HepG2 (cell line): ENCODE measurements around the gene ATAD1. TPM values are rescaled to one million over a fixed set of nuclear protein-coding genes. Genes with fewer than 3 reads are reported as not detected.

ENCODE experiments used
- CCDC6 ChIP-seq: sonication (generic); formaldehyde crosslinking; IDR thresholded peaks from 2 replicates; pipeline ENCODE4 v1.8.1; 2022; ENCODE audit warnings: mild to moderate bottlenecking, missing genetic modification reagents, moderate library complexity
- GABPA ChIP-seq, 2 experiments: IDR thresholded peaks; 2 replicates each; pipeline ENCODE4 v1.6.1; 2011 to 2016; ENCODE audit warnings: low read depth in 2 of 2, low read length in 1 of 2, missing biosample characterization in 1 of 2, missing genetic modification characterization in 1 of 2
- KIAA2018 ChIP-seq: sonication (generic); formaldehyde crosslinking; IDR thresholded peaks from 2 replicates; pipeline ENCODE4 v1.5.0; 2020; ENCODE audit warnings: mild to moderate bottlenecking, missing genetic modification reagents, borderline replicate concordance
- MYPOP ChIP-seq: sonication (generic); formaldehyde crosslinking; IDR thresholded peaks from 2 replicates; pipeline ENCODE4 v1.8.1; 2023; ENCODE audit warnings: mild to moderate bottlenecking, moderate library complexity, missing genetic modification reagents
- PCBP1 ChIP-seq: fragments of 200-400 bp; formaldehyde crosslinking; IDR thresholded peaks from 2 replicates; pipeline ENCODE4 v1.6.1; 2017; ENCODE audit warnings: mild to moderate bottlenecking, low read depth, low read length, borderline replicate concordance
- SIN3A ChIP-seq: IDR thresholded peaks from 2 replicates; pipeline ENCODE4 v1.6.1; 2011; ENCODE audit warnings: low read depth, mild to moderate bottlenecking, control low read depth, low read length, borderline replicate concordance
- ZBTB7A ChIP-seq: sonication (generic); formaldehyde crosslinking; IDR thresholded peaks from 2 replicates; pipeline ENCODE4 v1.8.0; 2022; ENCODE audit warnings: mild to moderate bottlenecking, missing genetic modification reagents
- ZEB1 ChIP-seq: IDR thresholded peaks from 2 replicates; pipeline ENCODE4 v1.6.1; 2012; ENCODE audit warnings: mild to moderate bottlenecking, low read depth, inconsistent platforms; ENCODE audit not compliant: insufficient replicate concordance
- ZNF136 ChIP-seq: sonication (generic); formaldehyde crosslinking; IDR thresholded peaks from 2 replicates; pipeline ENCODE4 v1.8.1; 2022; ENCODE audit warnings: low read depth, mild to moderate bottlenecking, moderate library complexity, missing genetic modification reagents
- ZNF263 ChIP-seq: sonication (generic); formaldehyde crosslinking; IDR thresholded peaks from 2 replicates; pipeline ENCODE4 v1.4.0; 2020; ENCODE audit warnings: missing genetic modification reagents
- ZNF589 ChIP-seq: sonication (generic); formaldehyde crosslinking; conservative IDR thresholded peaks from 2 replicates; pipeline ENCODE4 v1.8.0; 2022; ENCODE audit warnings: mild to moderate bottlenecking, moderate library complexity, missing genetic modification reagents
- polyA plus RNA-seq, 8 experiments: library from polyadenylated mRNA; depleted of rRNA in 3 of 8; stranded (reverse) in 7 of 8; unstranded in 1 of 8; fragments of >200 nt; fragmentation: Illumina TruSeq in 4 of 8; extraction: Trizol in 4 of 8; gene quantifications; 2 replicates each; pipeline versions ENCODE4 v1.2.1 to v1.2.3, GENCODE V29; 2011 to 2016; ENCODE audit warnings: low read depth in 4 of 8, missing spikeins in 1 of 8, mixed read lengths in 1 of 8; ENCODE audit not compliant: insufficient read depth in 1 of 8
- total RNA-seq, 5 experiments: library from RNA; depleted of rRNA; stranded (reverse); fragments of >200 nt; fragmentation: Illumina TruSeq; extraction: Trizol; gene quantifications; 2 replicates each; pipeline ENCODE4 v1.2.3, GENCODE V29; 2016; ENCODE audit warnings: low read depth in 1 of 5
- TF ChIP-seq, protein P1 (sequence below): sonication (generic); formaldehyde crosslinking; IDR thresholded peaks from 2 replicates; pipeline ENCODE4 v1.5.0; 2020; ENCODE audit warnings: mild to moderate bottlenecking, missing genetic modification reagents, borderline replicate concordance
- TF ChIP-seq, protein P2 (sequence below): sonication (generic); formaldehyde crosslinking; IDR thresholded peaks from 2 replicates; pipeline ENCODE4 v1.4.0; 2020; ENCODE audit warnings: mild to moderate bottlenecking, missing genetic modification reagents

The ATAD1 gene
- total and polyA plus RNA-seq, 2 of the 13 experiments (the other 11 are each of a cell fraction or from before 2014, with no cell fraction given): 14.9 to 28.2 TPM

DNA sequence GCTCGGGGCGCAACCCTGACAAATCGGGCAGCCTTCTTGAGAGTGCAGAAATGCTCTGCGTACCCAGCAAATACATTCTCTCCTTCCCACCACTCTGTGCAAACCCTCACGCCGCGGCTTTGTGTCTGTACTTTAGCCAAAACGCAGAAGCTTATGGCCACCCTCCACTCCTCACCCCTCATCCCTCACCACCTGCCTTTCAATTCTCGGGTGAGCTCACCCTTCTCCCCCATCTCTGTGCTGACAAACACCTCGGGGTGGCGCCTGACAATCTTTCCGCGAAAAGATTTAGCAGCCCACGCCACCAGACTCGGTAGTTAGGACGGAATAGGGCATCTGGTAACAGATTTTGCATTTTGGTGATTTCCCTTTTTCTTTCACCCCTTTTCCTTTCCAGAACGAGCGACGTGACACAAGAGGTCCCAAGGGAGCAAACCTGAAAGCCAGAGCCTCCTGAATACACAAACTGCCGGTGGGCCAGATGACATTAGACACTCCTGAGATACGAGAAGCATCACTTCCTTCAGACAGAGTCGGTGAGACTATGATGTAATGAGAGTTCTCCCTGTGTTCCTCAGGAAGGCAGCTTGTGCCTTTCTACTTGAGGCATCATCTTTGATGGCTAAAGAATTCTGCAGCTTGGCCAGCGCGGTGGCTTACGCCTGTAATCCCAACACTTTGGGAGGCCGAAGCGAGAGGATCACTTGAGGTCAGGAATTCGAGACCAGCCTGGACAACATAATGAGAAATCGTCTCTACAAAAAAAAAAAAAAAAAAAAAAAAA is 671 bp upstream of the ATAD1 start (continued):
- TF ChIP-seq SIN3A (0 out of 2 replicates have a peak, but pooled peaks have one; percentile 17), ZEB1 (peak; percentile 1), GABPA (IDR thresholded peaks at IDR 0.05; ENCODE audit: low read depth, low read length) (no peak), GABPA (CRISPR knock-in tag; IDR thresholded peaks at IDR 0.05; ENCODE audit: low read depth) (peak; percentile 17; the same call in 1 of the 2 replicates), MYPOP (peak; percentile 68; the same call in 1 of the 2 replicates), ZNF263 (peak; percentile 6; the same call in 1 of the 2 replicates), ZNF136 (CRISPR knock-in tag) (no peak), ZNF589 (peak; percentile 49; the same call in 1 of the 2 replicates), CCDC6 (CRISPR knock-in tag) (peak; percentile 67), KIAA2018 (CRISPR knock-in tag) (no peak), ZBTB7A (CRISPR knock-in tag) (no peak), PCBP1 (no peak)
- TF ChIP-seq, protein P1, sequence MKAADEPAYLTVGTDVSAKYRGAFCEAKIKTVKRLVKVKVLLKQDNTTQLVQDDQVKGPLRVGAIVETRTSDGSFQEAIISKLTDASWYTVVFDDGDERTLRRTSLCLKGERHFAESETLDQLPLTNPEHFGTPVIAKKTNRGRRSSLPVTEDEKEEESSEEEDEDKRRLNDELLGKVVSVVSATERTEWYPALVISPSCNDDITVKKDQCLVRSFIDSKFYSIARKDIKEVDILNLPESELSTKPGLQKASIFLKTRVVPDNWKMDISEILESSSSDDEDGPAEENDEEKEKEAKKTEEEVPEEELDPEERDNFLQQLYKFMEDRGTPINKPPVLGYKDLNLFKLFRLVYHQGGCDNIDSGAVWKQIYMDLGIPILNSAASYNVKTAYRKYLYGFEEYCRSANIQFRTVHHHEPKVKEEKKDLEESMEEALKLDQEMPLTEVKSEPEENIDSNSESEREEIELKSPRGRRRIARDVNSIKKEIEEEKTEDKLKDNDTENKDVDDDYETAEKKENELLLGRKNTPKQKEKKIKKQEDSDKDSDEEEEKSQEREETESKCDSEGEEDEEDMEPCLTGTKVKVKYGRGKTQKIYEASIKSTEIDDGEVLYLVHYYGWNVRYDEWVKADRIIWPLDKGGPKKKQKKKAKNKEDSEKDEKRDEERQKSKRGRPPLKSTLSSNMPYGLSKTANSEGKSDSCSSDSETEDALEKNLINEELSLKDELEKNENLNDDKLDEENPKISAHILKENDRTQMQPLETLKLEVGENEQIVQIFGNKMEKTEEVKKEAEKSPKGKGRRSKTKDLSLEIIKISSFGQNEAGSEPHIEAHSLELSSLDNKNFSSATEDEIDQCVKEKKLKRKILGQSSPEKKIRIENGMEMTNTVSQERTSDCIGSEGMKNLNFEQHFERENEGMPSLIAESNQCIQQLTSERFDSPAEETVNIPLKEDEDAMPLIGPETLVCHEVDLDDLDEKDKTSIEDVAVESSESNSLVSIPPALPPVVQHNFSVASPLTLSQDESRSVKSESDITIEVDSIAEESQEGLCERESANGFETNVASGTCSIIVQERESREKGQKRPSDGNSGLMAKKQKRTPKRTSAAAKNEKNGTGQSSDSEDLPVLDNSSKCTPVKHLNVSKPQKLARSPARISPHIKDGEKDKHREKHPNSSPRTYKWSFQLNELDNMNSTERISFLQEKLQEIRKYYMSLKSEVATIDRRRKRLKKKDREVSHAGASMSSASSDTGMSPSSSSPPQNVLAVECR (CRISPR knock-in tag): 0 out of 2 replicates have a peak, but pooled peaks have one; percentile 51
- TF ChIP-seq, protein P2, sequence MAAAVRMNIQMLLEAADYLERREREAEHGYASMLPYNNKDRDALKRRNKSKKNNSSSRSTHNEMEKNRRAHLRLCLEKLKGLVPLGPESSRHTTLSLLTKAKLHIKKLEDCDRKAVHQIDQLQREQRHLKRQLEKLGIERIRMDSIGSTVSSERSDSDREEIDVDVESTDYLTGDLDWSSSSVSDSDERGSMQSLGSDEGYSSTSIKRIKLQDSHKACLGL (CRISPR knock-in tag): no peak
